Activated CD8-positive, alpha-beta memory T cell treated with anti-CD3 and anti-CD28 coated beads for 24 hours (primary cell): ENCODE measurements around the gene SEC14L6.
"Not testable (repeated sequence)": the region's sequence is repeated elsewhere in the genome, so short reads cannot be mapped to it uniquely, and the experiment has no call there.

Source experiments
- DNase-seq: peaks from one replicate; pipeline ENCODE4 v3.0.0-alpha.2; 2020

SEC14L6 gene

GRCh38 chr22:30546616-30547015 is at the start of gene SEC14L6:
Gene SEC14L6 (minus strand): TSS chr22:30546741. CDS start chr22:30546682, 59 bp downstream.
- DNase-seq = no peak

- DNase-seq = no peak
Observed at GRCh38 chr22:30596199-30596598, 49.7 kb upstream of the SEC14L6 start.

GRCh38 chr22:30592360-30592713 is 45.8 kb upstream of the SEC14L6 start:
- DNase-seq = not testable (repeated sequence)

- DNase-seq = peak; percentile 92
Observed at GRCh38 chr22:30591588-30592359, 45.2 kb upstream of the SEC14L6 start, which contains the start of gene PES1. Gene PES1 (minus strand): TSS chr22:30591910. CDS start chr22:30591833, 77 bp downstream.

GRCh38 chr22:30591191-30591587 is 44.6 kb upstream of the SEC14L6 start:
- DNase-seq = no peak

- no peak for DNase-seq
Observed at GRCh38 chr22:30586414-30586813, 39.9 kb upstream of the SEC14L6 start.

GRCh38 chr22:30584441-30584840 is 37.9 kb upstream of the SEC14L6 start:
- DNase-seq = no peak

GRCh38 chr22:30582788-30583545 is 36.4 kb upstream of the SEC14L6 start:
- no peak for DNase-seq

GRCh38 chr22:30582051-30582450 is 35.5 kb upstream of the SEC14L6 start:
- DNase-seq = no peak

- no peak for DNase-seq
Observed at GRCh38 chr22:30580896-30581295, 34.4 kb upstream of the SEC14L6 start.

GRCh38 chr22:30578481-30578880 is 31.9 kb upstream of the SEC14L6 start:
- DNase-seq = no peak

GRCh38 chr22:30575859-30576258 is 29.3 kb upstream of the SEC14L6 start:
- no peak for DNase-seq

- DNase-seq = no peak
Observed at GRCh38 chr22:30574997-30575671, 28.6 kb upstream of the SEC14L6 start.

GRCh38 chr22:30574095-30574981 is 27.8 kb upstream of the SEC14L6 start, which contains the start of gene GAL3ST1:
Gene GAL3ST1 (minus strand): TSS chr22:30574665. CDS start chr22:30557392, 17,273 bp downstream.
- no peak for DNase-seq

GRCh38 chr22:30573594-30574094 is 27.1 kb upstream of the SEC14L6 start:
- DNase-seq = no peak

GRCh38 chr22:30572840-30573593 is 26.5 kb upstream of the SEC14L6 start:
- DNase-seq = no peak

GRCh38 chr22:30572210-30572609 is 25.7 kb upstream of the SEC14L6 start:
- no peak for DNase-seq

- no peak for DNase-seq
Observed at GRCh38 chr22:30569674-30570202, 23.2 kb upstream of the SEC14L6 start.

- DNase-seq = no peak
Observed at GRCh38 chr22:30568137-30568805, 21.7 kb upstream of the SEC14L6 start.

- not testable (repeated sequence) for DNase-seq
Observed at GRCh38 chr22:30567277-30567676, 20.7 kb upstream of the SEC14L6 start.

GRCh38 chr22:30566125-30566524 is 19.6 kb upstream of the SEC14L6 start:
- no peak for DNase-seq
